H1 (cell line): ENCODE data around the gene MAPKAP1. TPM values are rescaled to one million over a fixed set of nuclear protein-coding genes. Genes with fewer than 3 reads are reported as not detected.

Experiments
- CTCF ChIA-PET: fragments of 300-600 bp; sonication (Branson Sonifier 250); formaldehyde crosslinking; loops from one replicate; lab custom pipeline; 2021; ENCODE audit not compliant: partially characterized antibody; lab: Charles Lee
- POLR2A ChIA-PET: fragments of 300-600 bp; sonication (Branson Sonifier 250); formaldehyde crosslinking; loops from one replicate; lab custom pipeline; 2021; ENCODE audit warnings: inconsistent platforms; ENCODE audit not compliant: partially characterized antibody; lab: Charles Lee
- DNase-seq, 2 experiments: peaks; one replicate each; pipeline versions ENCODE4 v3.0.0 to v3.0.0-alpha.2; 2010 to 2022; ENCODE audit warnings: low spot score in 2 of 2, low read depth in 1 of 2, mixed read lengths in 1 of 2
- FAIRE-seq: peaks from 2 replicates; lab custom pipeline; 2011; peaks lifted over from hg19 to GRCh38; lab: Jason Lieb, UNC
- H2AFZ ChIP-seq: 2 replicates; pipeline ENCODE4 v1.8.1; 2012; ENCODE audit warnings: low read length, inconsistent platforms
- H2AK5ac ChIP-seq: 2 replicates; pipeline ENCODE4 v1.6.1; 2013; ENCODE audit warnings: low read depth, low read length
- H2BK120ac ChIP-seq: replicated peaks from 2 replicates; pipeline ENCODE3; 2013; ENCODE audit warnings: low read depth, low read length, inconsistent platforms
- H2BK12ac ChIP-seq: 2 replicates; pipeline ENCODE4 v1.6.1; 2013; ENCODE audit warnings: low read depth, low read length
- H2BK15ac ChIP-seq: 2 replicates; pipeline ENCODE4 v1.6.1; 2013; ENCODE audit warnings: low read length
- H2BK20ac ChIP-seq: 2 replicates; pipeline ENCODE4 v1.6.1; 2013; ENCODE audit warnings: low read length
- H2BK5ac ChIP-seq: 2 replicates; pipeline ENCODE4 v1.6.1; 2013; ENCODE audit warnings: low read depth, low read length
- H3K14ac ChIP-seq: 2 replicates; pipeline ENCODE4 v1.6.1; 2013; ENCODE audit warnings: inconsistent platforms; ENCODE audit not compliant: insufficient read length
- H3K18ac ChIP-seq: 2 replicates; pipeline ENCODE4 v1.6.1; 2013; ENCODE audit warnings: low read length; ENCODE audit errors: extremely low read depth
- H3K23ac ChIP-seq: 2 replicates; pipeline ENCODE4 v1.6.1; 2013; ENCODE audit warnings: inconsistent platforms; ENCODE audit not compliant: insufficient read length
- H3K23me2 ChIP-seq: 2 replicates; pipeline ENCODE4 v1.6.1; 2013; ENCODE audit warnings: low read depth, low read length
- H3K27ac ChIP-seq: 2 replicates; pipeline ENCODE4 v1.6.1; 2011; ENCODE audit warnings: low read depth, low read length, inconsistent platforms
- H3K27me3 ChIP-seq, 4 experiments: replicated peaks in 1 of 4; 1 replicate in 1 of 4; 2 replicates in 3 of 4; pipeline versions ENCODE4 v1.6.1 to v1.8.1; 2011 to 2013; ENCODE audit warnings: low read length in 3 of 4, mild to moderate bottlenecking in 3 of 4, inconsistent platforms in 2 of 4, mixed read lengths in 2 of 4, moderate library complexity in 1 of 4; ENCODE audit not compliant: control insufficient read depth in 3 of 4, insufficient read depth in 3 of 4; ENCODE audit errors: extremely low read depth in 1 of 4
- H3K36me3 ChIP-seq, 4 experiments: 2 replicates each; pipeline versions ENCODE4 v1.6.1 to v1.8.1; 2011 to 2013; ENCODE audit warnings: mild to moderate bottlenecking in 4 of 4, low read length in 3 of 4, moderate library complexity in 2 of 4, control low read depth in 1 of 4, inconsistent platforms in 1 of 4; ENCODE audit not compliant: insufficient read depth in 4 of 4, control insufficient read depth in 2 of 4
- H3K4ac ChIP-seq: replicated peaks from 2 replicates; pipeline ENCODE3; 2013; ENCODE audit warnings: low read length, low read depth, mixed read lengths, inconsistent platforms; ENCODE audit not compliant: insufficient read length
- H3K4me1 ChIP-seq, 4 experiments: replicated peaks in 1 of 4; 1 replicate in 1 of 4; 2 replicates in 3 of 4; pipeline versions ENCODE4 v1.6.1 to v1.8.1; 2011 to 2013; ENCODE audit warnings: low read length in 3 of 4, inconsistent platforms in 2 of 4, mixed read lengths in 1 of 4; ENCODE audit not compliant: insufficient read depth in 4 of 4, control insufficient read depth in 3 of 4
- H3K4me2 ChIP-seq, 2 experiments: 2 replicates each; pipeline versions ENCODE4 v1.6.1 to v1.8.1; 2011 to 2013; ENCODE audit warnings: low read depth in 2 of 2, low read length in 2 of 2, control low read depth in 1 of 2, inconsistent platforms in 1 of 2, mild to moderate bottlenecking in 1 of 2; ENCODE audit not compliant: insufficient read depth in 1 of 2
- H3K4me3 ChIP-seq, 4 experiments: fragments of 200-600, 300-600 bp in 1 of 4; sonication (generic), shearing (Covaris generic), sonication (Bioruptor Twin) in 1 of 4; 2 replicates each; pipeline versions ENCODE4 v1.5.1 to v1.8.1; 2011 to 2016; ENCODE audit warnings: low read length in 4 of 4, low read depth in 3 of 4, control low read depth in 2 of 4, inconsistent platforms in 2 of 4, mild to moderate bottlenecking in 2 of 4, mixed read lengths in 1 of 4, moderate library complexity in 1 of 4; ENCODE audit not compliant: insufficient read depth in 2 of 4; ENCODE audit errors: extremely low read depth in 1 of 4
- H3K56ac ChIP-seq: replicated peaks from 2 replicates; pipeline ENCODE3; 2013; ENCODE audit warnings: low read depth, mild to moderate bottlenecking, mixed read lengths, low read length, inconsistent platforms; ENCODE audit not compliant: insufficient read length
- H3K79me1 ChIP-seq: 2 replicates; pipeline ENCODE4 v1.6.1; 2013; ENCODE audit warnings: low read depth, low read length, control low read depth
- H3K79me2 ChIP-seq, 2 experiments: 2 replicates each; pipeline versions ENCODE4 v1.6.1 to v1.8.1; 2012 to 2013; ENCODE audit warnings: low read length in 2 of 2, mild to moderate bottlenecking in 2 of 2, inconsistent platforms in 1 of 2; ENCODE audit not compliant: insufficient read depth in 2 of 2, control insufficient read depth in 1 of 2
- H3K9ac ChIP-seq, 4 experiments: replicated peaks in 1 of 4; 1 replicate in 1 of 4; 2 replicates in 3 of 4; pipeline versions ENCODE4 v1.6.1 to v1.8.1; 2011 to 2013; ENCODE audit warnings: low read depth in 3 of 4, low read length in 3 of 4, control low read depth in 2 of 4, mild to moderate bottlenecking in 2 of 4, moderate library complexity in 2 of 4, inconsistent platforms in 1 of 4; ENCODE audit errors: extremely low read depth in 1 of 4
- H3K9me3 ChIP-seq, 2 experiments: 2 replicates each; pipeline versions ENCODE4 v1.6.1 to v1.8.1; 2012 to 2013; ENCODE audit warnings: mild to moderate bottlenecking in 2 of 2, moderate library complexity in 2 of 2, control low read depth in 1 of 2, inconsistent platforms in 1 of 2, low read depth in 1 of 2, low read length in 1 of 2, mixed read lengths in 1 of 2; ENCODE audit not compliant: insufficient read depth in 2 of 2
- H4K20me1 ChIP-seq, 2 experiments: replicated peaks in 1 of 2; 2 replicates each; pipeline versions ENCODE3 to v1.8.1; 2011 to 2013; ENCODE audit warnings: inconsistent platforms in 2 of 2, low read length in 2 of 2, mild to moderate bottlenecking in 1 of 2; ENCODE audit not compliant: insufficient read depth in 2 of 2, control insufficient read depth in 1 of 2
- H4K5ac ChIP-seq: 2 replicates; pipeline ENCODE4 v1.6.1; 2013; ENCODE audit warnings: low read length, low read depth, mixed read lengths, inconsistent platforms; ENCODE audit not compliant: insufficient read length
- H4K8ac ChIP-seq: 2 replicates; pipeline ENCODE4 v1.8.0; 2013; ENCODE audit warnings: mild to moderate bottlenecking, moderate library complexity, low read length, inconsistent platforms; ENCODE audit not compliant: insufficient read depth; ENCODE audit errors: extremely low read depth
- H4K91ac ChIP-seq: replicated peaks from 2 replicates; pipeline ENCODE3; 2013; ENCODE audit warnings: low read length, mixed read lengths, inconsistent platforms; ENCODE audit not compliant: insufficient read length
- BCL11A ChIP-seq, 2 experiments: IDR thresholded peaks; one replicate each; pipeline ENCODE4 v1.6.1; 2011; ENCODE audit warnings: low read depth in 2 of 2, low read length in 2 of 2, mild to moderate bottlenecking in 2 of 2
- NRF1 ChIP-seq: IDR thresholded peaks from 2 replicates; pipeline ENCODE4 v1.6.1; 2011; ENCODE audit warnings: mild to moderate bottlenecking, low read depth, low read length, improper control_type of control experiment
- PHF8 ChIP-seq: fragments of 200-600 bp; sonication (generic); conservative IDR thresholded peaks from 2 replicates; pipeline ENCODE4 v1.7.1; 2012; ENCODE audit warnings: low read depth, mild to moderate bottlenecking, inconsistent platforms, low read length, moderate library complexity
- POLR2AphosphoS5 ChIP-seq: IDR thresholded peaks from 2 replicates; pipeline ENCODE4 v1.6.1; 2011; ENCODE audit warnings: low read depth, low read length
- SAP30 ChIP-seq: fragments of 300-600 bp; sonication (generic); IDR thresholded peaks from 2 replicates; pipeline ENCODE4 v1.7.1; 2012; ENCODE audit warnings: low read length, moderate library complexity, mild to moderate bottlenecking, inconsistent platforms; ENCODE audit not compliant: insufficient read depth, insufficient replicate concordance
- SIN3A ChIP-seq, 2 experiments: IDR thresholded peaks in 1 of 2; conservative IDR thresholded peaks in 1 of 2; 2 replicates each; pipeline ENCODE4 v1.6.1; 2011 to 2012; ENCODE audit warnings: low read length in 2 of 2, improper control_type of control experiment in 1 of 2, low read depth in 1 of 2, mild to moderate bottlenecking in 1 of 2
- TAF7 ChIP-seq: optimal IDR thresholded peaks from 2 replicates; pipeline ENCODE3; 2011; ENCODE audit warnings: low read depth, mild to moderate bottlenecking, inconsistent platforms, low read length, moderate library complexity, borderline replicate concordance
- WGBS, 2 experiments: shearing (Covaris generic) in 1 of 2; methylation state at CpG; one replicate each; pipeline versions ENCODE4 v1.1.6 to v1.1.7; 2013 to 2015; ENCODE audit warnings: low lambda C conversion rate in 2 of 2, mixed read lengths in 2 of 2, inconsistent platforms in 1 of 2, low coverage in 1 of 2, missing lambda C conversion rate in 1 of 2; ENCODE audit not compliant: insufficient replicate concordance in 2 of 2, insufficient coverage in 1 of 2, insufficient read length in 1 of 2; ENCODE audit errors: extremely low coverage in 1 of 2, missing lambda C conversion rate in 1 of 2; 5-methylcytosine and 5-hydroxymethylcytosine counted together
- polyA plus RNA-seq, 7 experiments: library from polyadenylated mRNA; depleted of rRNA in 3 of 7; stranded (reverse) in 5 of 7; unstranded in 2 of 7; fragments of >200 nt in 5 of 7; fragments of 200-250 nt in 2 of 7; gene quantifications; 1 replicate in 5 of 7; 2 replicates in 1 of 7; 4 replicates in 1 of 7; pipeline versions ENCODE4 v1.2.1 to v1.2.3, GENCODE V29; 2011 to 2013; ENCODE audit warnings: missing spikeins in 2 of 7, mixed read lengths in 2 of 7
- total RNA-seq: library from RNA; stranded (reverse); fragmentation: NEBNext Ultra II Directional; extraction: Animal tissue kit (Norgen Biotek cat#: 25700); gene quantifications from 2 replicates; pipeline ENCODE4 v1.2.1, GENCODE V29; 2021

The MAPKAP1 gene
- total and polyA plus RNA-seq, 2 of the 8 experiments (the other 6 are each of a cell fraction or from before 2014, with no cell fraction given) = 79.2 to 140 TPM

DNA sequence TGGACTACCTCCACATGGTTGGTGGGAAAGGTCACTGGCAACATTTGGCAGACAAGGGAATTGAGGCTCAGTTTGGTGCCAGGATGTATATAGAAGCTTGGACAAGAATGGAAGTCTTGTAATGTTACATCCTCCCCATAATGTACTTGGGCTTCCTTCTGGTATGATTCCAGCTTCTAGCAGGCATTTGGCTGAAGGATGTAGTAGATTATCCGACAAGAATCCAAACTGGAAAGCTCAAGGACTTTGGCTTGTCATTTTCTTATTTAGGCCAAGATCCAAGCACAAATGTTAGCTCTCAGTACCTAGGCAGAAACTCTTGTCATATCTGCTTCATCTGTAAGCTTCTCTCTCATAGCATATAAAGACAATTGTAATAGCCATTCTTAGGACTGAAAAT, 209.1 kb downstream of the MAPKAP1 start:
- no peak overlapping the region for H3K18ac ChIP-seq
- no peaks in the 10 kb centered on the region for H3K27me3 ChIP-seq
- H2BK12ac ChIP-seq = no peak overlapping the region
- H4K5ac ChIP-seq = no peak overlapping the region
- H4K20me1 ChIP-seq = no peaks in the 10 kb centered on the region
- no peak overlapping the region for H4K91ac ChIP-seq
- WGBS, 2 experiments = 73% methylated on average over 1 of the region's 1 CpG; no CpG with 5 or more reads in 1 of the 2 experiments
- no peak overlapping the region for H3K56ac ChIP-seq
- H2BK120ac ChIP-seq = no peak overlapping the region
- H3K9me3 ChIP-seq = no peaks in the 10 kb centered on the region
- FAIRE-seq (no peak), DNase-seq (no peak)
- no peak overlapping the region for H2BK5ac ChIP-seq
- H2BK20ac ChIP-seq = no peak overlapping the region
- H3K27ac ChIP-seq = no peak overlapping the region
- ChIA-PET POLR2A (no interaction called here), CTCF (interaction anchor here (1.0 kb wide), 1 partner anchor 9 kb away, joined by 3 read pairs; no protein-coding TSS in a partner anchor)
- peaks cover 1 to 21% (median 10%) of the 10 kb centered on the region in 4 experiments for H3K4me1 ChIP-seq
- H3K36me3 ChIP-seq = no peaks in the 10 kb centered on the region
- no peak overlapping the region for H3K4ac ChIP-seq
- H2AFZ ChIP-seq = no peak overlapping the region
- no peak overlapping the region for H2AK5ac ChIP-seq
- H4K8ac ChIP-seq = no peak overlapping the region
- TF ChIP-seq TAF7 (no peak), NRF1 (no peak), POLR2AphosphoS5 (no peak), PHF8 (no peak), BCL11A (IDR thresholded peaks at IDR 0.05; ENCODE audit: low read depth in 2 of 2, low read length in 2 of 2) (no peak), SIN3A (conservative IDR thresholded peaks at IDR 0.05 in 1 of 2, IDR thresholded peaks at IDR 0.05 in 1 of 2; ENCODE audit: low read depth in 1 of 2, low read length in 2 of 2) (no peak), SAP30 (no peak)
- H3K79me2 ChIP-seq = no peaks in the 10 kb centered on the region
- H2BK15ac ChIP-seq = no peak overlapping the region; the same call in 1 of the 2 replicates
- no peak overlapping the region for H3K14ac ChIP-seq
- H3K23me2 ChIP-seq = 0 out of 2 replicates have a peak, but pooled peaks cover 2% of the 10 kb centered on the region
- H3K4me3 ChIP-seq = no peak overlapping the region
- no peaks in the 10 kb centered on the region for H3K79me1 ChIP-seq
- H3K9ac ChIP-seq = no peak overlapping the region
- no peak overlapping the region for H3K4me2 ChIP-seq
- no peak overlapping the region for H3K23ac ChIP-seq
